ENCODE results near the gene ATP6AP1.

DNA sequence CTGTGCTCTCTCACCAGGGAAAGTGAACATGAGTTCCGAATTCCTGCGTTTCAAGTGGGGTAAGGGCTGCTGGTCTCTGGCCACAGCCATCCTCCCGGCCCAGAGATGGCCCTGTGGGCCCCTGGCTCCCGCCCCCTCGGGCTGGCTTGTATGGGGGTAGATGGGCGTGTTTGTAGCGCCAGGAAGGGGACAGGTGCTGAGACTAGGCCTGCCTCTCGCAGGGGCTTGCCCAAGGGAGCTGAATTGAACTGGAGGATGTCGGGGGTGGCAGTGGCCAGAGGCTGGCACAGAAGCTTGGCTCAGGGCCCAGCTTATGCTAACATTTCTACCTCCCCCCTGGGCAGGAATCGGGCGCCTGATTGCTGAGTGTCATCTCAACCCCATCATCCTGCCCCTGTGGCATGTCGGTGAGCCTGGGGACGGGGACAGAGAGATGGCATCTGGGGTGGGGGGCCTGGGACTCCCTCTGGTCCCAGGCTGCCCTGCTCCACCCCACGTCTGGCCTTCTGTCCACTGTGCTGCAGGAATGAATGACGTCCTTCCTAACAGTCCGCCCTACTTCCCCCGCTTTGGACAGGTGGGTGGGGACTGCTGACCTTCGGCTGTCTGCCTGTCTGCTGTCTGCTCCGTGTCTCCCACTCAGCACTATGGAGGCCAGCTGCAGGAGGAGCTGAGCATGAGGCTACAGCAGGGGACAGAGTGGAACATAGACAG, 8.6 kb upstream of the ATP6AP1 start:
- TF ChIP-seq, protein P1, sequence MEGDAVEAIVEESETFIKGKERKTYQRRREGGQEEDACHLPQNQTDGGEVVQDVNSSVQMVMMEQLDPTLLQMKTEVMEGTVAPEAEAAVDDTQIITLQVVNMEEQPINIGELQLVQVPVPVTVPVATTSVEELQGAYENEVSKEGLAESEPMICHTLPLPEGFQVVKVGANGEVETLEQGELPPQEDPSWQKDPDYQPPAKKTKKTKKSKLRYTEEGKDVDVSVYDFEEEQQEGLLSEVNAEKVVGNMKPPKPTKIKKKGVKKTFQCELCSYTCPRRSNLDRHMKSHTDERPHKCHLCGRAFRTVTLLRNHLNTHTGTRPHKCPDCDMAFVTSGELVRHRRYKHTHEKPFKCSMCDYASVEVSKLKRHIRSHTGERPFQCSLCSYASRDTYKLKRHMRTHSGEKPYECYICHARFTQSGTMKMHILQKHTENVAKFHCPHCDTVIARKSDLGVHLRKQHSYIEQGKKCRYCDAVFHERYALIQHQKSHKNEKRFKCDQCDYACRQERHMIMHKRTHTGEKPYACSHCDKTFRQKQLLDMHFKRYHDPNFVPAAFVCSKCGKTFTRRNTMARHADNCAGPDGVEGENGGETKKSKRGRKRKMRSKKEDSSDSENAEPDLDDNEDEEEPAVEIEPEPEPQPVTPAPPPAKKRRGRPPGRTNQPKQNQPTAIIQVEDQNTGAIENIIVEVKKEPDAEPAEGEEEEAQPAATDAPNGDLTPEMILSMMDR (IDR thresholded peaks at IDR 0.05): no peak
- TF ChIP-seq POLR2AphosphoS5 (IDR thresholded peaks at IDR 0.05; ENCODE audit: low read depth, low read length) (no peak), TCF7L2 (IDR thresholded peaks at IDR 0.05; ENCODE audit: low read depth, low read length) (no peak), SIN3A (IDR thresholded peaks at IDR 0.05; ENCODE audit: borderline replicate concordance, insufficient read depth, low read depth, low read length) (no peak)
- TF ChIP-seq, protein P2, sequence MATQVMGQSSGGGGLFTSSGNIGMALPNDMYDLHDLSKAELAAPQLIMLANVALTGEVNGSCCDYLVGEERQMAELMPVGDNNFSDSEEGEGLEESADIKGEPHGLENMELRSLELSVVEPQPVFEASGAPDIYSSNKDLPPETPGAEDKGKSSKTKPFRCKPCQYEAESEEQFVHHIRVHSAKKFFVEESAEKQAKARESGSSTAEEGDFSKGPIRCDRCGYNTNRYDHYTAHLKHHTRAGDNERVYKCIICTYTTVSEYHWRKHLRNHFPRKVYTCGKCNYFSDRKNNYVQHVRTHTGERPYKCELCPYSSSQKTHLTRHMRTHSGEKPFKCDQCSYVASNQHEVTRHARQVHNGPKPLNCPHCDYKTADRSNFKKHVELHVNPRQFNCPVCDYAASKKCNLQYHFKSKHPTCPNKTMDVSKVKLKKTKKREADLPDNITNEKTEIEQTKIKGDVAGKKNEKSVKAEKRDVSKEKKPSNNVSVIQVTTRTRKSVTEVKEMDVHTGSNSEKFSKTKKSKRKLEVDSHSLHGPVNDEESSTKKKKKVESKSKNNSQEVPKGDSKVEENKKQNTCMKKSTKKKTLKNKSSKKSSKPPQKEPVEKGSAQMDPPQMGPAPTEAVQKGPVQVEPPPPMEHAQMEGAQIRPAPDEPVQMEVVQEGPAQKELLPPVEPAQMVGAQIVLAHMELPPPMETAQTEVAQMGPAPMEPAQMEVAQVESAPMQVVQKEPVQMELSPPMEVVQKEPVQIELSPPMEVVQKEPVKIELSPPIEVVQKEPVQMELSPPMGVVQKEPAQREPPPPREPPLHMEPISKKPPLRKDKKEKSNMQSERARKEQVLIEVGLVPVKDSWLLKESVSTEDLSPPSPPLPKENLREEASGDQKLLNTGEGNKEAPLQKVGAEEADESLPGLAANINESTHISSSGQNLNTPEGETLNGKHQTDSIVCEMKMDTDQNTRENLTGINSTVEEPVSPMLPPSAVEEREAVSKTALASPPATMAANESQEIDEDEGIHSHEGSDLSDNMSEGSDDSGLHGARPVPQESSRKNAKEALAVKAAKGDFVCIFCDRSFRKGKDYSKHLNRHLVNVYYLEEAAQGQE (IDR thresholded peaks at IDR 0.05; ENCODE audit: insufficient read depth in 1 of 2, low read depth in 2 of 2, low read length in 1 of 2): no peak
